GM18502 (cell line): ENCODE results near the gene EMC10.

Experiments used
- ATAC-seq: cut with Tn5 transposase; IDR thresholded peaks from one replicate; pipeline ENCODE4 v1.9.1; 2021; ENCODE audit warnings: mild to moderate bottlenecking; ENCODE audit not compliant: unreplicated experiment, poor library complexity

Gene EMC10

DNA sequence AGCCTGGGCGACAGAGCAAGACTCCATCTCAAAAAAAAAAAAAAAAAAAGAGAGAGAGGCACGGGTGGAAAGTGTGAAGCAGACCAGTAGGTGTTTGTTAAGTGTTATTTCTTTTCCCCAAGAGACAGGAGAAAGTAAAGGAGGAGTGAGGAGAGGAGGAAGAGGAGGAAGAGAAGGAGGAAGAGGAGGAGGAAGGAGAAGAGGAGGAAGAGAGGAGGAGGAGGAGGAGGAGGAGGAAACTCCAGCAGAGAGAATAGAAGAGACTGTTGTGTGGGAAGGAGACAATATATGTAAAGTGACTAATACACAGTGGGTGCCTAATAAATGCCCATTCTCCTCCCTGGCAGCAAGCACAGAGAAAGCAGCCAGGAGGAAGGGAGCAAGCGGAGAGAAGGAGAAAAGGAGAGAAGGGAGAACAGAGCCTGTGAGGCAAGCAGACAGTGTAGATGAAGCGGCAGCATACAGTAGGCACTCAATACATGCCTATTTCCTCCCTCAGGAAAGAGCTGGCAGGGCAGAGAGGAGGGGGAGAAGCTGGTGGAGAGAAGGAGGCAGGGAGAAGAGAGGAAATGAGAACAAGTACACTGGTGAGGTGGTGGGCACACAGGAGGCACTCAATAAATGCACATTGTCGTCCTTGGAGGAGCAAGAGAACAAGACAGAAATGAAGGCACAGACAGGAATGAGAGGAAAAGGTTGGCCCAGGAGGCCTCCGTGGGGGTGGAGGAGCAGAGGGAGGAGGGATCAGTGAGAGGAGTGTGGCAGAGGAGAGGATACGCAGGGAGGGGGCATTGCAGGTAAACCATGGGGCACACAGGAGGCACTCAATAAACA is 18.1 kb downstream of the EMC10 start:
- ATAC-seq, result no peak

DNA sequence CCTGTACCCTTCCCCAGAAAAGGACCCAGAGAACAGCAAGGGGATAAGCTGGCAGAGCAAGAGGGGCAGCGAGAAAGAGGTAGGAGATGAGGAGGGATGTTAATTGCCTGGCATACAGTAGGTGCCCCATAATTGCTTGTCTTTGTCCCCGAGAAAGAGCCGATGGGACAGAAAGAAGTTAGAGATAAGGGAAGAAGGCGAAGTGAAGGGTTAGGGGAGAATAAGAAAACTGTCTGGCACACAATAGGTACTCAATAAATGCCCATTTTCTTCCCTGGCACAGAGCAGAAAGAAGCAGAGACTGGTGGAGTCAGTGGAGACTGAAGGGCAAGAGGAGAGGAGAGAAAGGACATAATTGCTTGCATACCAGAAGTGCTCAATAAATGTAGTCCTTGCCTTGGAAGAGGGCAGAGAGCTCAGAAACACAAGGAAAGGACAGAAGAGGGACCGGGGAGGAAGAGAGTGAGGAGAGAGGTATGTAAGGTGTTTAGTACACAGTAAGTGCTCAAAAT is 18.8 kb downstream of the EMC10 start:
- no peak for ATAC-seq

DNA sequence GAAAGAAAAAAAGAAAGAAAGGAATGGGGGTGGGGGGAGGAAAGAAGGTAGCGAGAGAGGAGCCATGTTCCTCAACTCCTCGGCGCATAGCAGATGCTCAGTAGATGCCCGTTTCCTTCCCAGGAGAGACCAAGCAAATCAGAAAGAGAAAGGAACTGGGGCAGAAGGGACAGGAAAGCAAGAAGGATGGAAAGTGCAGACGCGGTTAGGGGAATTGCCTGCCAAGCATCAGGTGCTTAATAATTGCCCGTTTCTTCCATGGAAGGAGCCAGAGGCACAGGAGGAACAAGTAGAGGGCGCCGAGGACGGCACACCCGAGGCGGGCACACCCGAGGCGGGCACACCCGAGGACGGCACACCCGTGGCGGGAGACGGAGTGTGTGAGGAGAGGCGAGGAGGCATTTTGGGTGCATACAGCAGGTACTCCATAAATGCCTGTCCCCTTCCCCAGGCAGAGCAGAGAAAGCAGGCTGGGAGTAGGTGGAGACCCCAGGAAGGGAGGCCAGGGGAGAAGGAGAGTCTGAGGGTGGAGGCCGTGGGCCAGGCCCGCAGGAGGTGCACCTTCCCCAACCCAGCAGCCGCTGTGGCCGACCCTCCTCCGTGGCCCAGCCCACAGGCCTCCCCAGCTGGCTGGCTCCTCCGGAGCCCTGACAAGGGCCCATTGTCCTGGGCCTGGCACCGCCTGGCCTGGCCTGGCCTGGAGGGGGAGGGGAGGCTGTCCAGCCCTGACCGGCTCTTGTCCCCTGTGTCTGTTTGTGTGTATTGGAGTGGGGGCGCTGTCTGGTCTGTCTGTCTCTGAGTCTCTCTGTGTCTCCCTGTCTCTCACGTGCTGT is 20.1 kb downstream of the EMC10 start:
- no peak for ATAC-seq

DNA sequence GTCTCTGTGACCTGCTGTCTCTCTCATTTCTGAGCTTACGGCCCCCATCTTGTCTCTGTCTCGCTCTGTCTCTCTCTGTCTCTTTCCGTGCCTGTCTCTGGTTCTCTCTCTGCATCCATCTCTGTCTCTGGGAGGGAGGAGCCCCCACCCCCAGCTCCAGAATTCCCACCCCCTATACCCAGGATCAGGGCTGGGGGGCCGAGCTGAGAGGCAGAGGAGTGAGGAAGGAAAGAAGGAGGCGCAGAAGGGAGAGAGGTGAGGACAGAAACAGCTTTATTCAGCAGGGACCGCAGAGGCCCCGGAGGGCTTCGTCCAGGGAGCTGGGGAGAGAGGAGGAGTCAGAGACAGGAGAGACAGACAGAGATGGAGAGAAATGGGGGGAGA is 20.7 kb downstream of the EMC10 start:
- ATAC-seq, result no peak

DNA sequence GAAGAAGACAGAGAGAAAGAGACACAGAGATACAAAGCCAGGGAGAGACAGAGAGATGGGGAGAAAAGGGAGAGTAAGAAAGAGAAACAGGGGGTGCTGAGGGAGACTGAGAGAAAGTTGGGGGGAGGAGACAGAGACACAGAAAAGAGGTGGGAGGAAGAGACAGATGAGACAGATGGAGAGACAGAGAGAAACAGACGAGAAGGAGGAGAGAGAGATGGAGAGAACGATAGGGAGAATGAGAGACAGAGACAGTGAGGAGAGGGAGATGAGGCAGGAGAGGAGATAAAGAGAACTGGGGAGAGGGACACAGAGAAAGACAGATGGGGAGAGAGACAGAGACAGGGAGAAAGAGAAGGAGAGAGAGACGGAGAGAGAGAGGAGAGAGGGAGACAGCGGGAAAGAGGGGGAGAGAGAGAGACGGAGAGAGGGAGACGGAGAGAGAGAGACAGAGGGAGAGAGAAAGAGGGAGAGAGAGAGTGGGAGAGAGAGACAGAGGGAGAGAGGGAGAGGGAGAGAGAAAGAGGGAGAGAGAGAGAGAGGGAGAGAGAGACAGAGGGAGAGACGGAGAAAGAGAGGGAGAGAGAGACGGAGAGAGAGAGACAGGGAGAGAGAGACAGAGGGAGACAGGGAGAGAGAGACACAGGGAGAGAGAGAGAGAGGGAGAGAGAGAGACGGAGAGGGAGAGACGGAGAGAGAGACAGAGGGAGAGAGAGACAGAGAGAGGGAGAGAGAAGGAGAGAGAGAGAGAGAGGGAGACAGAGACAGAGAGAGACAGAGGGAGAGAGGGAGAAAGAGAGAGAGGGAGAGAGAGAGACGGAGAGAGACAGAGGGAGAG is 22.1 kb downstream of the EMC10 start:
- no peak for ATAC-seq

DNA sequence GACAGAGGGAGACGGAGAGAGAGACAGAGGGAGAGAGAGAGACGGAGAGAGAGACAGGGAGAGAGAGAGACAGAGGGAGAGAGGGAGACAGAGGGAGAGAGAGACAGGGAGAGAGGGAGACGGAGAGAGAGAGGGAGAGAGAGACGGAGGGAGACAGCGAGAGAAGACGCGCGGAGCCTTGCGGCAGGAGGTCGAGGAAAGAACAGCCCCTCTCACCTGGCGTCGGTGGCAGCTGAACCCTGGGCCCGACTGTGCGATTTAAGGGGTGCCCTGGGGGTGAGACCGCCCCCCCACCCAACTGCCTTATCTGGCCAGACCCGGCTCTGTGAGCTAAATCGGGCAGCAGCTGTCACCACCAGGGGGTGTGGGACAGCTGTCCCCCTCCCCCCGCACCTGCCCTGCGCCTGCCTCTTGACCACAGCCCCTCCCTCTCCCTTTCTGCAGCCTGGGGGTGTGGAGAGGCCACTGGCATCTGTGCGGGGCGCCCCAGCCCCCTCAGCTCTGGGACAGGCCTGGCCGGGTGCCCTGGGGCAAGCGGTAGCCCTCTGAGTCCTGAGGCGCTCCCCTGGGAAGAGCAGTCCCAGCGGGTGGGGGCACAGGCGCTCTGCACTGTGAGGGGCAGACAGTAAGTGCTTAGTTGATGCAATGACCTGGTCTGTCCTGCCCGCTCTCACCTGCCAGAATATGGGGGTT is 23.9 kb downstream of the EMC10 start:
- ATAC-seq, result no peak

DNA sequence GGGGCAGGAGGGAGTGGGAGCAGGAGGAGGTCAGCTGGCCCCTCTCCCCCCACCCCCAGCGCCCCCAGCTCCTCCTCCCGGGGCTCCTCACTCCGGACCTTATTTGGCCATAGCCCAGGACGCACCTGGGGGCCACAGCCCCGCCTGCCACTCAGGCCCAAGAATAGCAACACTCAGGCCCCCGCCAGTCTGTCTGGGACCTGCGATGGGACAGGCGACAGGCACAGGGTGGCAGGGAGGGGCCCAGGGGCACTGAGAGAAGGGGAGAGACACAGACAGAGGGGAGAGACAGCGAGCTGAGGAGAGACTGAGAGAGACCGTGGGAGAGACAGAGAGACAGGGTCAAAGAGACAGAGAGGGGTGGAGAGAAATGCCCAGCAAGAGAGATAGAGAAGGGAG is 24.4 kb downstream of the EMC10 start:
- ATAC-seq, result no peak

DNA sequence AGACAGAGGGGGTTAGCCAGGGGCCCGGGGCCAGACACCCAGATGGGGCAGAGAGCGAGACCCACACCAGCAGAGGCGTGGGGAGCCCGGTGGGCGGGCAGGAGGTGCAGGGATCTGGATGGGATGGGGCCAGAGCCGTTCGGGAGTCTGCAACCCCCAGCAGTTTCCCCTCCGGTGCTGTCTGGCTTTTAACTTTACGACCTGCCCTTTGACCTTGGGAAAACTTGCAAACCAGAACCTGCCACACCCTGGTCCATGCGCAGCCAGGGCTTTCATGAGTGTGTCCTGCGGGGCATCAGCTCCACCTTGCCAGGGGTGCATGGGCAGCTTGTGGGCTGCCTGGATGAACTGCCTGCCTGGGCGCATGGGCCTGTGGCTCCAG is 24.9 kb downstream of the EMC10 start:
- no peak for ATAC-seq

DNA sequence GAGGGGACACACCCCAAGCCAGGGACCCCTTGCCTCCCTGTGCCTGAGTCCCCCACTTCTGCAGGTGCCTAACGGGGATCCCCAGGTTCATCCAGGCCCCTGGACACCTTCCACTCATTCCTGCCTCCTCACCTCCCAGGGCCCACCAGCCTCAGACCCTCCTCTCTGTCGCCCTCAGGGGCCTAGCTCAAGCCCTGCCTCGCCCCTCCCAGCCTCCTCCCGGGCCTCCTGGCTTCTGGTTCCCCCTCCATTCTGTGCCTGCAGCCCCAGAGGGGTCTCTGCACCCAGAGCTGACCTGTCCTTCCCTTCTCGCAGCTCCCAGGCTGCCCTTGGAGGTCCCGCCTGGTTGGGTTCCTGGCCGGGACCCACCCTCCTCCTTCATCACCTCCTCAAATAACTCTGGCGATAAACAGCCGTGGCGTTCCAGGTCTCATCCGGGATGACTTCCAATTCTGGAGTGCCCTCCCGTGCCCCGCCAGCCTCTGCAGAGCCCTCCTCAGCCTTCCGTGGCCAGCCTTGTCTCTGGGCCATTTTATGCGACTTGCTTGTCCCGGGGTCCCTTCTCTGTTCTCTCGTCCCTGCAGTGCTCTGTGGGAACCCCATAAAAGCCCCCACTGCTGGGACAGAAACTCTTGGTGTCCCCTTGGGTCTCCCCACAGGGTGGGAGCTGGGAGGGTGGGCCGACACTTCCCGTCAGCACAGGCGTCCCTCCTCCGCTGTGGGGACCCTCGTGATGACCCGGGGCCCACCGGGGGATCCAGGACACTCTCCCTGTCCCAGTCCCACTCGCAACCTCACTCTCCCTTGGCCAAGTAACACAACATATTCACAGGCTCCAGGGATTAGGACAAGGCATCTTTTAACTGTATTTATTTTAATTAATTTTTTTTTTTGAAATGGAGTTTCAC is 25.5 kb downstream of the EMC10 start:
- ATAC-seq, result no peak

DNA sequence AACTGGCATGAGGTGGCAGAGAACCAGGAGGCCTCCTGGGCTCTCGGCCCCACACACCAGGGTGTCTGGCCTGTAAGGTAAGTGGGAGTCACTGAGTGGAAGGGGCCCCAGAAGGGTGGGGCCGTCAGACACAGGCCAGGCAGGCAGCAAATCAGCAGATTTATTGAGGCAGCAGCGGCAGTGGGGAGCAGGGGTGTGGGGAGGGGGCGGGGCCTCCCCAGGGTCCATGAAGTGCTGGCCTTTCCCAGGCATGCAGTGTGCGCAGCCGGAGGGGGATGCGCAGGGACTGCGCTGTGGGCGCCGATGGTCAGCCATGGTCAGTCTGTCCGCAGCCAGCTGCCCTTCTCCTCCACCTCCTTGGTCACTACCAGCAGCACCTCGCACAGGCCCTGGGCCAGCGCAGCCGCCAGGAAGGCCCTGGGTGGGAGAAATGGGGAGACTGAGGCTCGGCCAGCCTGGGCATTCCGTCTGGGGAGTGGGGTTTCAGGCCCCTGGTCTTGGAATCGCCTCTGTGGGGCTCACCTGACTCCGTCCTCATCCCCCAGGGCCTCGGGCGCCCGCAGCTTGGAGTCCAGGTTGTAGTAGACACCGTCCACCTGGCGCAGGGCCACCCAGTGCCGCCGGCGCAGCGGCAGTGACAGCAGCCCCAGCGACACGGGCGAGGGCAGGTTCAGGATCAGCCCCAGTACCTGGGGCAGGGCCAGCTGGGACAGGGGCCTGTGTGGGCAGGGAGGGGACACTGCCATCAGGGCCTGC is 29.7 kb downstream of the EMC10 start:
- ATAC-seq, result no peak

DNA sequence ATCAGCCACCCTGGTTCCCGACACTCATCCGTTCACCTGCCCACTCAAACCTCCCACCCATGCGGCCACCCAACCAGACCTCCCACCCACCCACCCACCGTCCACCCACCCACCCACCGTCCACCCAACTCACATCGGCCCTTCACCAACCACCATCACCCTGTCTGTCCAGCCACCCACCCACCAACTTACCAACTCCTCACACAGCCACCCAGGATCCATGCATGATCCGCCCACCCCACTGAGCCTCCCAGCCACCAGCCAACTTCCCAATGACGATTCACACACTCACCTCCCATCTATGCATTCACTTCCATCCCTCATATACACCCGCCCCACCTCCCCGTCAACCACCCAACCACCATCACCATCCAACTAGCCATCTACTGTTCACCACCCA is 30.4 kb downstream of the EMC10 start:
- ATAC-seq, result no peak

DNA sequence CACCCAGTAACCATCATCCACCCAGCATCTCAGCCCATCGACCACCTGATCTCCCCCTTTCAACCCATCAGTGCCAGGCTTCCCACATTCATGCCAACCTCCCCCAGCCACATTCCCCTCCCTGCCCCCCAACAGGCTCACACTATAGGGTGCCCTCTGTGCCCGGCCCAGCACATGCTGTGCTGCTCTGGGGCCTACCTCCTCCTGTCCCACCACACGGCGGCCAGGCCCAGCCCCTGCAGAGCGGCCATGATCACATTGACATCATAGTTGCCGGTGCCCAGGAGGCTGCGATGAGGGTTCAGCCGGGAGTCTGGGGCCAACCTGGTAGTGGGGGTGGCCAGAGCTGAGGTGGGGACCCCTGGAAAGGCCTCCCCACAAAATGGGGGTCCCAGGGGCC is 31.1 kb downstream of the EMC10 start:
- ATAC-seq, result no peak

DNA sequence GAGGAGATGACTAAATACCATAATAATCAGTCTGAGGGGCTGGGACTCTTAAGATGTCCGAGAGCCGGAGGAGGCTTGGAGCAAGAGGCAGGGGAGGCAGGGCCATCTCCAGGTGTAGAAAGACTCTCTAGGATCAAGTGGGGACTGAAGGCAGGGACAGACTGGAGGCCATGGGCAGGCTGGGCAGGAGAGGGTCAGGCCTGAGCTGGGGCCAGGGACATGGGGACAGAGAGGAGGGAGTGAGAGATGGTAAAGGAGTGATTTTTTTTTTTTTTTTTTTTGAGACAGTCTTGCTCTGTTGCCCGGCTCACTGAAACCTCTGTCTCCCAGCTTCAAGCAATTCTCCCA is 32.5 kb downstream of the EMC10 start:
- no peak for ATAC-seq

DNA sequence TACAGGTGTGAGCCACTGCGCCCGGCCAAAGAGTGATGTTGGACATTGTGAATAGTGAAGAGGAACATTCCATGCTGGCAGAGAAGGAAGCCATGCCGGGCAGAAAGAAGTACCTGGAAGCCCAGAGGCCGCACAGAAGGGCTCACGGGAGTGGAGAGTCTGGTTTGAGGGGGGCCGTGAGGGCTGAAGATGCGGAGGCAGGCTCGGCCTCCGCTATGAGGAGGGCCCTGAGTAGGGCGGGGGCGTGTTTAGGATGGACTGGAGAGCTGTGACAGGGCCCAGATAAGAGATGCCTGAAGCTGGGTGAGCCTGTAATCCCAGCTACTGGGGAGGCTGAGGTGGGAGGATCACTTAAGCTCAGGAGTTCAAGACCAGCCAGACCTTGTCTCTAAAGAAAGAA is 33.1 kb downstream of the EMC10 start:
- ATAC-seq, result no peak

DNA sequence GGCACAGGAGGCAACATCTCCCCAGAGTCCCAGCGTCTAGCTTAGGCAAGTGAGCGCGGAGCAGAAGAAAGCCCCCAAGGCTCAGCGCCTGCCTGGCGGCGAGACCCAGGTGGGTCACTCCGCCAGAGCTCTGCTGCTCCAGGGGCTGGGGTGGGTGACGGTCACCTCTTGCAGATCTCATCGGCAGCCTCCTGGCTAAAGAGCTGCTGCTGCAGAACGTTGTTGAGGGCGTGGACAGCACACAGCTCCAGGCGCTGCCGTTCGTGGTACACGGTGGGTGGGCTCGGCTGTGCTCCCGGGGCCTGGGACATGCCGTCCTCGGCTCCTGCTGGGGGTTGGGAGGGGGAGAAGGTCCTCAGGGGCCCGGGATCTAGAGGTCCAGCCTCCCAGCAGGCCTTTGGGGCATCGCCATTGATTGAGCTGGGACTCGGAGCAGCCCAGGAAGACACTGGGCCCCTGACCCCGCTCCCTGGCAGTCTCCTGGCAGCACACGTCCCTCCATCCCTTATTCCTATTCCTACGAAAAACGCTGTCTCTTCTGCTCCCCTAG is 33.9 kb downstream of the EMC10 start:
- no peak for ATAC-seq

DNA sequence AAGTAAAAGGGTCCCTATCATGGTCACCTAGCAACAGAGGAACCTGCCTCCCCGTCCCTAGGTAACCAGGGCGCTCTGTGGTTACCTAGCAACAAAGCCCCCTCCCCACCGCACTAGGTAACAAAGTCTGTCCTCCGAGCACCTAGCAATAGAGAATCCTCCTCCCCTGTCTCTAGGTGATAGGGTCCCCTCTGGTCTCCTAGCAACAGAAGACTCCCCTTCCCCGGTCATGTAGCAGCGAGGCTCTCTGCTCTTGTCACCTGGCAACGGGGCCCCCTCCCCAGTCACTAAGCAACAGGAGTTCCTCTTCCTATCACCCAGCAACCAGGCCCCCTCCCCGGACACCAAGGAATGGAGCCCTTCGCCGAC is 34.4 kb downstream of the EMC10 start:
- no peak for ATAC-seq

DNA sequence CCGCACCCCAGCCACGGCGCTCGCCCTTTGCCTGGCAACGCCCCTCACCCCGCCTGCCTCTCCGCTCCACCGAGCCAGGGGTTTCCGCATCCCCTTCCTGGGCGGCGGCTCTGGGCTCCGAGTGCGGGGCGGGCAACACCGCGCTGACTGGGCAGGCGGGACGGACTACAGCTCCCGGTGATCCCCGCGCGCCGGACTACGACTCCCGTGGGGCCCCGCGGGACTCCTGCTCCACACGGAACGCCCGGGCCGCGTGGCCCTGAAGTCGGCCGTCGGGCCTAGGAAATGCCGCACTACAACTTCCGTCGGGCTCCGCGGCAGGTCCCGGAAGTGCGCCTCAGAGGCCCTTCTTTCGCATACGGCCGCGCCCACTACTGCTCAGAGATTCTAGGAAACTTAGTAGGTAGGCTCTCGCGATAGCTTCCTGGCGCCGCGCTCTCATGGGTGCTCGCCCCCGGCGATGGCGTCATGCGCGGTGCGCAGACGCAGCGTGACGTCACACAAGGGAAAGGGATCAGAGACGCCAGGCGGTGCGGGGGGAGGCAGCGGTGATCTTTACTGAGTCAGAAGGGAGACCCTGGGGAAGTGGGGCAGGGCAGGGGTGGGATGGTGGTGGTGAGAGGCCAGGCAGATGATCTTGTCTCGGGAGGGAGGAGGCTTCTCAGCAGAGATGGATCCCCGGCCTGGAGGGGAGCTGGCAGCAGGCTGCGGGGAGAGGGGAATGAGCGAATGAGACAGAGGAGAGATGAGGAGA is 34.9 kb downstream of the EMC10 start, which contains the start of gene JOSD2:
TSS of gene JOSD2 (minus strand) at position 123 of the 754 bp plus-strand sequence. CDS start 760 bp downstream, outside the sequence.
- ATAC-seq, result peak; percentile 88
